NCI-H2171 treated with DMSO at 0.1 percent for 48 hours (cell line): Measurements from ENCODE around the gene C19orf85.
"Not testable (repeated sequence)": the region's sequence is repeated elsewhere in the genome, so short reads cannot be mapped to it uniquely, and the experiment has no call there.

Experiments
- DNase-seq: peaks from one replicate; lab custom pipeline; 2025; lab: John Stamatoyannopoulos, UW

Gene C19orf85

DNA sequence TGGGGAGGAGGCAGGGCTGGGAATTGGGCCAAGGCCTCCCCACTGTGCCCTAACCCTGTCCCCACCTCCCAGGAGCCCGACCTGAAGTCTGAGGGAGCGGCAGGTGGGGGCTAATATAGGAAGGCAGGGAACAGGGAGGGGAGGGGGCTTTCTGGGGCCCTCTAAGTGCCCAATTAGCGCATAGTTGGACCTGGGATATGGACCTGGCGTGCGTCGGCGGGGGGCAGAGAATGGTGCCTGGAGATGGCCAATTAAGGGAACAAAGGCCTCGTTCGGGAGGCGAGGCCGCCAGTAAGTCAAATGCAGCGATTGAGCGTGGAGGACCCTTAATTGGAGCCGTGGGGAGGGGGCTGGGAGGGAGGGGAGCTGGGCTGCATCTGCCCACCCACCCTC, at the start of gene C19orf85:
TSS of gene C19orf85 (minus strand) at position 90 of the 393 bp plus-strand sequence. CDS start 197 bp downstream, outside the sequence.
- DNase-seq, result no peak

DNA sequence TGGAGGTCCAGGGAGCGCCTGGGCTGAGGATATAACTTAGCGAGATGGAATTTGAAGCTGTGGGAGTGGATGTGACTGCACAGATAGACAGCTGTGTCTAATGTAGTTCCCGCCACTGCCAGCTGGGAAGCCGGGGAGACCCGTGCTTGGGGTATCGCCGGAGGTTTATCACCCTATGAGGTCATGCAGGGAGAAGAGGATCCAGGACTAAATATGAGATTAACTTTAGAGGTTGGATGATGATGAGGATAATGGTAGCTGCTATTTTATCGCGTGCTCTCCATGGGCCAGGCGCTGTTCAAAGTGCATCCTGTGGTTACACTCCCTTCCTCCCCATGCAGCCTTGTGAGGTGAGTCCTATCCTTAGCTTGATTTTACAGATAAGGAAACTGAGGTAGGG, 43.6 kb upstream of the C19orf85 start:
- no peak for DNase-seq

DNA sequence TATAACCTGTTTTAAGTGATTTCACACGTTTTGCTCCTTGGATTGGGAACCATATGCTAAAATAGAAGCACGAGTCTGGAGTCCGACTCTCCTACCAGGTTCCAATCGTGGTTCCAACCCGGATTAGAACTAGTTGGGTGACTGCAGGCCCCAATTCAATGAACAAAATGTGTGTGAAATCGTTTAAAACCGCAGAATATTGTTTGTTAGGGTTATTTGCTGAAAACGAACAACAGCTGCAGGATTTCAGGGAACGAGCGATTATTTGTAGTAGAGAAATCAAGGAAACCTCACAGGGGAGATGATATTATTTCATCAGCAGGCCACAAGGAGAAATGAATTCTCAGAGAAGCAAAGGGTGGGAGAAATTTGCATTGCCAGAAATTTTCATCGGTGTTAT, 40.4 kb upstream of the C19orf85 start:
- DNase-seq, result no peak

DNA sequence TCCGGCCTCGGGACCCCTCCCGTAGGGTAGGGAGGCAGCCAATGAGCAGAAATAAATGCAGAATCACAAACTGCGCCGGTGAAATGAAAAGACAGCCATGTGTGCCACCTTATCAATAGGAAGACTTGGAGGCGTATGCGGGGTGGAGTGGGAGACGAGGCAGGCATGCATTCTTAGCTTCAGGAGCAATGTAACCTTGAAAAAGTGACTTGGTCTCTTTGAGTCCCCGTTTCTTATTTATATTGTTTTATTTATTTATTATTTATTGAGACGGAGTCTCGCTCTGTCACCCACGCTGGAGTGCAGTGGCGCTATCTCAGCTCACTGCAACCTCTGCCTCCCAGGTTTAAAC, 39.7 kb upstream of the C19orf85 start:
- DNase-seq, result no peak

DNA sequence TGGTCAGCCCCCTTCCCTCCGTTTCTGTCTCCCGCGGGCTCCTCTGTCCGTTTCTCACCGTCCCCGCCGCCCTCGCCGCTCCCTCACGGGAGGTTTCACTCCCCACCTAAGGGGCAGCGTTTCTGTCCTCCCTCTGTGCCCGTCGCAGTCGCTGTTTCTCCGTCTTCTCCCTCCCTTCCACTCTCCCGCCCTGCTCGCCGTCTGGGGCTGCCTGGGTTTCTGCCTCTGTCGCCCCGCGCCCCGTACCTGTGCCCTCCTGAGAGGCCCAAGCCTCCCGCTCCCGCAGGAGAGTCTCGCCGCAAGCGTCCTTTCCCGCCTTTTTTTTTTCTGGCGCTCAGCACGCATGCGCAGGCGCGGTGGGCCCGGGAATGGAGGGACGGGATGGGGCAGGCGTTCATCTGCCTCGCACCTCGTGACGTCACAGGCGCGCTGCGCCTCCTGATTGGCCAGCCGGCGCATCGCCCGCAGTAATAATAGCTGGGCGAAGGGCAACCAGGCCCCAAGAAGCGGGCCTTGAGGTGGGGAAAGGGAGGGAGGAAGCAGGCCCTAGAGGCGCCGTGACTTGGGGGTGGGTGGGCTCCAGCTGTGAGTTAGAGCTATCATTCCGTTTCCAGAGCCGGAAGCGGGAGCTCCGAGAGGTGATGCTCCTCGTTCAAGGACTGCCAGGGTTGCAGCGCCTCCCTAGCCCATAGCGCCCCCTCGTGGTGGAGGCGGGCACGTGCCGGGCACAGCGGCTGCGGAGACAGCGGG, 39.1 kb upstream of the C19orf85 start:
- peak; percentile 87 for DNase-seq

DNA sequence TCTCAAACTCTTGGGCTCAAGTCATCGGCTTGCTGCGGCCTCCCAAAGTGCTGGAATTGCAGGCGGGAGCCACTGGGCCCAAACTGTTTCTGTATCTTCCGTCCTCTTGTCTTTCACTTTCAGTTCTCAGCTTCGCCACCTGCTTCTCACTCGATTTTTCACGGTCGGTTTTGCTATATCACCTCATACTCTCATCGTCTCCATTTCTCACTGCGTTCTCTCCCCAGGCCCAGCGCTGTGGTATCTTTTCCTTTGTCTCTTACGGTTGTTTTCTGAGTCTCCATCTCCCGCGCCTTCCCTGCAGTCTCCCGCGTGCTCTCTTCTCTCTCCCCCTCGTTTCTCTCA, 38.6 kb upstream of the C19orf85 start:
- no peak for DNase-seq

DNA sequence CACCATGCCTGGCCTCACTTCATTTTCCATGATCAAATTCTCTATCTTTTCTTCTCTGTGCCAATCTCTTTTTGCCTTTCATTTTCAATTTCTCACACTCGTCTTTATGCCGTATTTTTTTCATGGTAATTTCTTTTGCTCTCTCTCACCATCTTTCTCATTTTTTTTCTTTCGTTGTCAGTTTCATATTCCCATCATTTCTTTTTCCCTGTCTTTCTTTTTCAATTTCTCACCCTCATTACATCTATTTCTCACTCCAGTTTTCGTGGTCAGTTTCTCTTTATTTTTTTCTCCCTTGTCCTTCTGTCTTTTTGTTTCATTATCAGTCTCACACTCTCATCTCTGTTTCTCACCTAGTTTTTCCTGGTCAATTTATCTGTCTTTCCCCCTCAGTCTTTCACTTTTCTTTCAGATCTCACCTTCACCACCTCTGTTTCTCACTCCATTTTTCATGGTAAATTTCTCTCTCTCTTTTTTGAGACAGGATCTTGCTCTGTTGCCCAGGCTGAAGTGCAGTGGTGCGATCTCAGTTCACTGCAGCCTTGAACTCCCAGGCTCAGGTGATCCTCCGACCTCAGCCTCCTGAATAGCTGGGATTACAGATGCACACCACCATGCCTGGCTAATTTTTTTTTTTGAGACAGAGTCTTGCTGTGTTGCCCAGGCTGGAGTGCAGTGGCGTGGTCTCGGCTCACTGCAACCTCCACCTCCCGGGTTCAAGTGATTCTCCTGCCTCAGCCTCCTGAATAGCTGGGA, 37.8 kb upstream of the C19orf85 start:
- no peak for DNase-seq

DNA sequence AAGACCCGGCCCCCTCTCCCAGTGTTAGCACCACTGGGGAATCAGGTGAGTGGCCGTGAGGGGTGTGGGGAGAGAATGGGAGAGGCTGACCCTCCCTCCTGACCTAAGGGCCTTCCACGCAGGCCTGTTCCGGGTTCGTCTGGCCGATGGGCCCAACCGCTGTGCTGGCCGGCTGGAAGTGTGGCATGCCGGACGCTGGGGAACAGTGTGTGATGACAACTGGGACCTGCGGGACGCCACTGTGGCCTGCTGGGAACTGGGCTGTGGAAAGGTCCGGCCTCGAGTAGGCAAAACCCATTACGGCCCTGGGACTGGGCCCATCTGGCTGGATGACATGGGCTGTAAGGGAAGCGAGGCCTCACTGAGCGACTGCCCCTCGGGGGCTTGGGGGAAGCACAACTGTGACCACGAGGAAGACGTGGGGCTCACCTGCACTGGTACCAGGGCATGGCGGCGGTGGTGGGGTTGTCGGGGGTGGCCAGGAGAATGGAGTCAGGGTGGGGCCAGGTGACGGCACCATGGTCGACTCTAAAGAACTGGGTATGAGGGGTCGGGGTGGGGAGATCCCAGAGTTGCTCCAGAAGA, 35.9 kb upstream of the C19orf85 start:
- DNase-seq, result no peak

DNA sequence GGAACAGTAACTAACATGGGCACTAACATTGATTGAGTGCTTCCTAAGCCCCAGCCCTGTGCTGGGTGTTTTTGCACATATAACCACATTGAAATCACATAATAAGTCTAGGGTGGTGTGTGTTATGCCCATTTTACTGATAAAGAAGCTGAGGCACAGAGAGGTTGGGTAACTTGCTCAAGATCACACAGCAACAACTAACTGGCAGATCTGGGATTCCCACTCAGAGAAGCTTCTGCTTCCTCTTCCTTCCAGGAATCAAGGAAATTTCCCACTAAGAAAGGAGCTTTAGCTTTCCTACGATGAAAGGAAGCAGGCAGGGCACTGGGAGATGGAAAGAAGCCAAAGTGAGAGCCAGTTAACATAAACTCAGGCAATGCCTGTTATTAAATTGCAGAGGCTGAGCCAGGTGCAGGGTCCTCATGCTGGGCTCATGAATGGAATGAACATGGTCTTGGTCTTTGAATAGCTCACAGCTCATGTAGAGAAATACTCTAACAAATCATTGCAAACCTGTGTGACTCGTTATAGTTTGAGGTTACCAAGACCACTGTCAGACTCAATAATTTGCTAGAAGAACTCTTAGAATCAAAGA, 33.8 kb upstream of the C19orf85 start:
- no peak for DNase-seq

DNA sequence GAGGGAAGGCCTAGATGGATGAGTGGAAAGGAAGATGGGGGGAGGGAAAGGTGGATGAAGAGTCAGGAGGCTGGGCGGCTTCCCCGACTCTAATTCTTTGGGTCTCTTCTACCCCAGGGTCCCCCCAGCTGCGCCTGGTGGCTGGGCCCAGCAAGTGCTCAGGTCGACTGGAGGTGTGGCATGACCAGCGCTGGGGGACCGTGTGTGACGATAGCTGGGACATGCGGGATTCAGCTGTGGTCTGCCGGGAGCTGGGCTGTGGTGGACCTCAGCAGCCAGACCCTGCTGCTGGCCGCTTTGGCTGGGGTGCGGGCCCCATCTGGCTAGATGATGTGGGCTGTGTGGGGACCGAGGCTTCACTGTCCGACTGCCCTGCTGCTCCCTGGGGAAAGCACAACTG, 33.2 kb upstream of the C19orf85 start:
- no peak for DNase-seq

DNA sequence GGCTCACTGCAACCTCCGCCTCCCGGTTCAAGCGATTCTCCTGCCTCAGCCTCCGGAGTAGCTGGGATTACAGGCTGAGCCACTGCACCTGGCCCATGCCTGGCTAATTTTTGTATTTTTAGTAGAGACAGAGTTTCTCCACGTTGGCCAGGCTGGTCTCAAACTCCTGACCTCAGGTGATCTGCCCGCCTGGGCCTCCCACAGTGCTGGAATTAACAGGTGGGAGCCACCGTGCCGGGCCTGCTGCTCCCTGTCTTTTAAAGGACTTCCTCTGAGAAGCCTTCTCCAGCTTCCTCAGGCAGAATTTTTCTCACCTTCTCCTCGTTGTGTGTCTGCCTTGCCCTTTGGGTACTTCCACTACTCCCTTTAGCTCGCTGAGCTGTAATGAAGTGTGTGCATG, 32.3 kb upstream of the C19orf85 start:
- not testable (repeated sequence) for DNase-seq

DNA sequence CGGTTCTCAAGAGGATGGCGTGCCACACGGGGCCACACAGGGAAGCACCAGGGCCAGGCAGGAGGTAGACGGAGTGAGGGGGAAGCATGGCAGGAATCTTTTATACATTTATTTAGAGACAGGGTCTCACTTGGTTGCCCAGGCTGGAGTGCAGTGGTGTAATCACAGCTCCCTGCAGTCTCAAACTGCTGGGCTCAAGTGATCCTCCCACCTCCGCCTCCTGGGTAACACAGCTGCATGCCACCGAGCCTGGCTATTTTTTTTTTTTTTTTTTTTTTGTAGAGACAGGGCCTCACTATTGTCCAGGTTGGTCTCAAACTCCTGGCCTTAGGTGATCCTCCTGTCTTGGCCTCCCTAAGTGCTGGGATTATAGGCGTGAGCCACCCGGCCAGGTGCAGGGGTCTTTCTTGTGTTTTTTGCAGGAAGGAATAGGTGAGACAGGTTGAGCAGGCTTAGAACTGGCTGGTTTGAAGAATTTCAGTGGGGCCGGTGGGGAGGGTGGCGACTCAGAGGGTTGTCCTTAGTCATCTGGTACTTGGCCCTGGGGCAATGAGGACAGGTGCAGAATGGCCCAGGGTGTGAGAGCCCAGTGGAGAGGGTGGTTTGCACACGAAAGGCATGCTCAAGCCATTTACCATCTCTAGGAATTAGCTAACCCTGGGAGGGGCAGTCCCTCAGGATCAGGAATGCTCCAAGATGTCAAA, 31.2 kb upstream of the C19orf85 start:
- DNase-seq, result no peak

DNA sequence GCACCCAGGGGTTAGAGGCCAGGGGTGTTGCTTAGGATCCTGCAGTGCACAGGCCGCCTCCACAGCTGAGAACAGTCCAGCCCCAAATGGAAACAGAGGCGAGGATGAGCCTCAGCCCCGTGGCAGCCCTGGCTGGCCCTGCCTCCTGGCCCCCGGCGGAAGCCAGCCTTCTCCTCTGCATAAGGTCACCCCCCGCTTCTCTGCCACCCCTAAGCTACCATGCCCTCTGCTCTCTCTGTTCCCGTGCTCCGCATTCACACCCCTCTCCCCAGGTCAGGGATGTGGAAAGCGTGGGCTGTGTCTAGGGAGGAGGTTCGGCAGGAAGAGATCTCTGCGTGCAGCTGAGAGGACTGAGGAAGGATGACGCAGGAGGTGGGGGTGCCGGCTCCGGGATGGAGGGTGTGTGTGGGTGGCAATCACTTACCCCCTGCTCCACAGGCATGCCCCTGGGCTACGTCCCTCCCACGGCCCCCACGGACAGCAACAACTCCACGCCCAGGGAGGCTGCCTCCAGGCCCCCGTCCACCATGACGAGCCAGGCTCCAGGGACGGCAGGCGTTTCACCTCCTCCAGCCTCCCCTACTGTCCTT, 29.7 kb upstream of the C19orf85 start:
- DNase-seq, result no peak

DNA sequence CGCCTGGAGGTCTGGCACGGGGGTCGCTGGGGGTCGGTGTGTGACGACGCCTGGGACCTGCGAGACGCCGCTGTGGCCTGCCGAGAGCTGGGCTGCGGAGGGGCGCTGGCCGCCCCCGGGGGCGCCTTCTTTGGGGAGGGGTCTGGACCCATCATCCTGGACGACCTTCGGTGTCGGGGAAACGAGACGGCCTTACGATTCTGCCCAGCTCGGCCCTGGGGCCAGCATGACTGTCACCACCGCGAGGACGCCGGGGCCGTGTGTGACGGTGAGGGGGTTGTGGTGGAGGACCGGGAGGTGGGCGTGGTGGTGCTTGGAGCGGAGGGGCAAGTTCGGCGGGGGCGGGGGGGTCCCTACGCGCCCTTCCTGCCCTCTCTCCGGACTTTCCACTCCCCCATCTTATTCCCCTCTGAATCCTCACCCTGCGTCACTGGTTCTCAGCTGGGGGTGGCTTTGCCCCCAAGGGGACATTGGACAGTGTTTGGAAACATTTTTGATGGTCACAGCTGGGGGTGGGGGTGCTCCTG, 29.2 kb upstream of the C19orf85 start:
- no peak for DNase-seq

DNA sequence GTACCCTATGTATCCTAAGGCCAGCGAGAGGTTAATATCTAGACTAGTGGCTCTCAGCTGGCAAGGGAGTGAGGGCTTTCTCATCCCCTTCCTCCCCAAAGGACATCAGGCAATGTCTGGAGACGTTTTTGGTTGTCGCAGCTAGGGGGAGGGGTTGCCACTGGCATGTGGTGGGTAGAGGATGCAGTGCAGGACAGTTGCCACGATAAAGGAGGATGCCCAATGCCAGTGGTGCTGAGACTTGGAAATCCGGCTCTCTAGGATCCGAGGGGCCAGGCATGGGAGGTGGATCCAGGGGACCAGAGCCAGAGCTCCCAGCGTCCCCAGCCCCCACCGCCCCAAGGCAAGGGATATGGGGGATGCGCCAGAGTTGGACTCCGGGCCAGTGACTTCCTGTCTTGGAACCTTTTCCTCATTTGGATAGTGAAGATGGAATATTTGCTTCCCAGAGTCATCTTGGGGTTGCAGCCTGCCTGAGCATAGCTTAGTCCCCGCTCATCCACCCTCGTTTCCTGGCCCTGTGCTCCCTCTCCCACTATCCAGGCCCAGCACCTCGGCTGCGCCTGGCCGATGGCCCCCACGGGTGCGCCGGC, 28.6 kb upstream of the C19orf85 start:
- DNase-seq, result no peak

DNA sequence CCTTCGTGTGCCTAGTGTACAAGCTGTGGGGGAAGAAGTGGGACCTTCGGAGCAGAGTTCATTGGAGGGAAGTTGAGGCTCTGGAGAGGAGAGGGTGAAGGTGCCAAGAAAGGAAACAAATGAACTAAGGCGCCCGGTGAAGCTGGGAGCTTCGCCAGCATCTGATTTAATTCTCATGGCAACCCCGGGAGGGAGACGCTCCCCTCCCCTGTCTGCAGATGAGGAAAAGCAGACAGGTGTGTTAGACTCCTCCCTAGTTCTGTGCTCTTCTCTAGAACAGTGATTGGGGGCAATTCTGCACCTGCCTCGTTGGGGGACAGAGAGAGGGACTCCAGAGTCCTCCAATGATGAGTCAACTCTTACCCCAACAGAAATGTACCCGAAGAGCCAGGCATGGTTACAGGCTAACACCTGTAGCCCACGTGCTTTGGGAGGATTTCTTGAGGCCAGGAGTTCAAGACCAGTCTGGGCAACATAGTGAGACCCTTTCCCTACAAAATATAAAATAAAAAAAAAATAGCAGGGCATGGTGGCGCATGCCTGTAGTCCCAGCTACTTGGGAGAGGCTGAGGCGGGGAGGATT, 27.9 kb upstream of the C19orf85 start:
- peak; percentile 60 for DNase-seq

DNA sequence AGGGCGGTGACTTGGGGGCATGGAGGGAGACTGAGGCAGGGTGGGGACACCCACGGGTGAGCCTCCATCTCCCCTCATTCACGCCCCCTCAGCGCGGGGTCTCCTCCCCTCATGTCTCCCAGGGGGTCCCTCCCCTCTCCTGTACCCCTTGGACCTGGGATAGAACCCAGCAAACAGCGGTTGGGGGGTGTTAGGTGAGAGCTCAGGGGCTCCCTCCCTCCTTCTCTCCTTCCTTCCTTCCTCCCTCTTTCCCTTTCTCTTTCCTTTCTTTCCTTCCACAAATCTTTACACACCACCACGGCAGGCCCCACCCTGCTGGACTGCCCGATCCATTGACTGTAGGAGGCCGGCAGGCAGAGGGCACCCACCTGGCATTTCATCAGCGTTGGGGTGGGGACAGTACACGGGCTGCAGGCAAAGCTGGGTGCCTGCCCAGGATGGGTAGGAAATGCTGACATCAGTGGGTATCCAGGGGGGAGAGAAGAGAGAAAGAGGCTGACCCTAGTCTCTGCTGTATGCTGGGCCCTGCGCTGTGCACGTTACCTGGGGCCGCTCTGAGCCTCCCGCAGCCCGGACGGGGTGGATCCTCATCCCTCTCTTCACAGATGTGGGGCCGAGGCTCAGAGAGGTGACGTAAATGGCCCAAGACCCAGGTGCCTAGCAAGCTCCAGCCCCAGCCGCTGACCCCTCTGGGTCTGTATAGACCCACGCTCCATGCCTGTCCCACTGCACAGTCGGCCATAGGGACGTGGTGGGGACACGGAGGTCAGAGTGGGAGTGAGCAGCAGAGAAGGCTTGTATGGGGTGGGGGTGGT, 27.2 kb upstream of the C19orf85 start:
- DNase-seq, result no peak

DNA sequence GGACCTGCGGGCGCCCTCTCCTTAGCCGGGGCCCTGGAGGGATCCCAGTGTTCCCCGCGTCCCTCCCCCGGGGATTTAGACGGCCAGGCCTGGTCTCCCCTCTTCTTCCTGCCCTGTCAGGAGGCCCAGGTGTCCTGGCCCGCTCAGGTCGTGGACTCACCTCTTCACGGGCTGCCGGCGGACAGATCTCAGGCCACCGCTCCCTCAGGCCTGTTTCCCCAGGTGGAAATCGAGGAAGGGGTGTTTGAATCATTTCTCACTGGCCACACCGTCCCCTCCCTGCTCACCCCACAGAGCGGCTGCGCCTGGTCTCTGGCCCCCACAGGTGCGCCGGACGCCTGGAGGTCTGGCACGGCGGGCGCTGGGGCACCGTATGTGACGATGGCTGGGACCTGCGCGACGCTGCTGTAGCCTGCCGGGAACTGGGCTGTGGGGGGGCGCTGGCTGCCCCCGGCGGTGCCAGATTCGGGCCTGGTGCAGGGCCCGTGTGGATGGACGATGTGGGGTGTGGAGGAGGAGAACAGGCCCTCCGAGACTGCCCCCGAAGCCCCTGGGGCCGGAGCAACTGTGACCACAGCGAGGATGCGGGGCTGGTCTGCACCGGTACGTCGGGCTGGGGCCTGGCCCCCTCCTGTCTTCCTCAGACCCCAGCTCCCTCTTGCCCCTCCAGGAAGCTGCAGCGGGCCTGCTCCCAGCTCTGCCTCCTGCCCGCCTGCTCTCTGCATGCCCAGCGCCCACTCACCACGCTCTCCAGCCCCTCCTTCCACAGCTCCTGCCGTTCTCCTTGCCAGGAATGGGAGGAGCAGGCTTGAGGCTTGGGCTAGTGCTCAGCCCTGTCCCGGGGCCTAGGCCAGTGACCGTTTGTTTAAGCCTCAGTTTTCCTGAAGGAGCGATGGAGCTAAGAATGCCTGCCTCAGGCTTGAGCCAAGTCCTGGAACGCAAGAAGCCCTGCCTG, 26.2 kb upstream of the C19orf85 start:
- DNase-seq, result no peak
